GM21423 (cell line): ENCODE data around the gene ACYP1.
"Not testable (repeated sequence)": the region's sequence is repeated elsewhere in the genome, so short reads cannot be mapped to it uniquely, and the experiment has no call there.

Experiments
- ATAC-seq: cut with Tn5 transposase; IDR thresholded peaks from one replicate; pipeline ENCODE4 v1.9.1; 2021; ENCODE audit warnings: mild to moderate bottlenecking, moderate library complexity; ENCODE audit not compliant: unreplicated experiment

ACYP1 gene

DNA sequence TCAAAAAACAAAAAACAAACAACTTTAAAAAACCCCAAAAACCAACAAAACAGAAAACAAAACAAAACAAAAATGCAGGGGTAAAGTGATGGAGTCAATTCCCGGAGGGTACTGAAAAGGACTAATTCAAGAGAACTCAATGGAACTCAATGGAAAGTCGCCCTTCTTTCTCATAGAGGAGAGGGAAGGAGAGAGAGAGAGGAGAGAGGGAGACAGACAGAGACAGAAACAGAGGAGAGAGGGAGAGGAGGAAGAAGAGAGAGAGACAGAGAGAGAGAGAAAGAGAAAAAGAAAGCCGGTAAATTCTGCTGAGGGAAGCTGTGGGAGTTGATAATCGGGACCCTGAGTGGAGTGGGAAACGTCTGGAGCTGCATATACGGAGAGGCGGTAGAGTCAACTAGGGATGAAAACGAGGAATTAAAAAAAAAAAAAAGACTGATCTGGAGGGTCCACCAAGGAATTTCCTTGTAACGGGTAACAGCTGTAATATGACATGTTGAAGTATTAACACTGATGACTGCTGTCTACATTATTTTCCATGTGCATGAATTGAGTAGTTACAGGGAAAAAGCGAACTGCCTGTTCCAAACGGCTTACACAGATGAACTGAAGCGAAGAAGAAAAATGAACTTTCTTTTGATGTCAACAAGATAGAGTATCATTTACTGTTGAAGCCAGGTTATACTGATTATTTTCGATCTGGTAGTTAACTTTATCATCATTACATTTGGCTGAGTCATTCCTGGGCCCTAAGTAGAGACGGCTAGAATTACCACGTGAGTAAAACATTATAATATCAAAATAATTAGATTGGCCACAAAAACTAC lies 4.7 kb upstream of the ACYP1 start:
- no peak for ATAC-seq

DNA sequence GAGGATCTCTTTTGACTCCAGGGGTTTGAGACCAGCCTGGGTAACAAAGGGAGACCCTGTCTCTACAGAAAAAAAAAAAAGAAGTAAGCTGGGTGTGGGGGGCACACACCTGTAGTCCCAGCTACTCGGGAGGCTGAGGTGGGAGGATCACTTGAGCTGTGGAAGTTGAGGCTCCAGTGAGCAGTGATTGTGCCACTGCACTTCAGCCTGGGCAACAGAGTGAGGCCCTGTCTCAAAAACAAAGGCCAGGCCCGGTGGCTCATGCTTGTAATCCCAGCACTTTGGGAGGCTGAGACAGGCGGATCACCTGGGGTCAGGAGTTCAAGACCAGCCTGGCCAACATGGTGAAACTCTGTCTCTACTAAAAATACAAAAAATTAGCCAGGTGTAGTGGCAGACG lies 3.9 kb upstream of the ACYP1 start:
- ATAC-seq: not testable (repeated sequence)

DNA sequence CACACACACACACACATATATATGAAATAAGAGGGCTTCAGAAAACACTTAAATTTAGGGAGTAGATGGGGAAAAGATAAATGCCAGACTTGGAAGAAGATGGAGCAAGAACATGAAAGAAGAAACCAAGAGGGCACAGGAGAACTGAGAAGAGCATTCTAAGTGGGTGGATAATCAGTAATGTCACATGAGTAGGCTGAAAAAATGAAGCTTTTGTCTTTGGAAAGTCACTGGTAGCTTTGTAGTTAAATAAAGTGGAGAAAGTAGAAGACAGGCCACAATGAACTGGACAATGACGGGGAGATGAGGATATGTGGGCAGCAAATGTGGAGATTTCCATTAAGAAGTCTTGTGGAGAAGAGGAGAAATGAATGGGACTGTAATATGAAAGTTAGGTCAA lies 3.4 kb upstream of the ACYP1 start:
- no peak for ATAC-seq

DNA sequence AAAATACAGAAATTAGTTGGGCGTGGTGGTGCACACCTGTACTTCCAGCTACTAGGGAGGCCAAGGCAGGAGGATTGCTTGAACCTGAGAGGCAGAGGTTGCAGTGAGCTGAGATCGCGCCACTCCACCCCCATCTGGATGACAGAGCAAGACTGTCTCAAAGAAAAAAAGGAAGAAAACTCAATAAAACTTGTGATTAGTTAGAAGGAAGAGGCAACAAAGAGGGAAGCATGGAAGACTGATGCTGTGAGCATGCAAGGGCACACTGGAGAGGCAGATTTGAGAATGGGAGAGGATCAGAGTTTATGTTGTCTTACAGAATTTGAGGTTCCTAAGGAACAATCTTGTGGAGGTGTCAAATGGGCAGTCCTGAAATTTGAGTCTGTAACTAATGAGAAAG lies 2.9 kb upstream of the ACYP1 start:
- ATAC-seq: no peak

DNA sequence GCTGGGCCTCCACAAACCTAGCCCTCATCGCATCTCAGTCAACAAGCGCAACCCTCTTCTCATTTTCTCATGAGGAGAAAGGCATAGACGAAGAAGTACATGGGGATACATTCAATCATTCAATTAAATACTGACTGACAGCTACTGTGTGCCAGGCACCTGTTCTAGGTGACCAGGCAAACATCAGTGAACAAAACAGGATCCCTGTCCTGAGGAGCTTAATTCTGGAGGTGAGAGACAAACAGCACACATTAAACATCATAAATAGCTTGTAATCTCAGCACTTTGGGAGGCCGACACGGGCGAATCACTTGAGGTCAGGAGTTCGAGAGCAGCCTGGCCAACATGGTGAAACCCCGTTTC lies 362 bp upstream of the ACYP1 start:
- peak; percentile 22 for ATAC-seq

DNA sequence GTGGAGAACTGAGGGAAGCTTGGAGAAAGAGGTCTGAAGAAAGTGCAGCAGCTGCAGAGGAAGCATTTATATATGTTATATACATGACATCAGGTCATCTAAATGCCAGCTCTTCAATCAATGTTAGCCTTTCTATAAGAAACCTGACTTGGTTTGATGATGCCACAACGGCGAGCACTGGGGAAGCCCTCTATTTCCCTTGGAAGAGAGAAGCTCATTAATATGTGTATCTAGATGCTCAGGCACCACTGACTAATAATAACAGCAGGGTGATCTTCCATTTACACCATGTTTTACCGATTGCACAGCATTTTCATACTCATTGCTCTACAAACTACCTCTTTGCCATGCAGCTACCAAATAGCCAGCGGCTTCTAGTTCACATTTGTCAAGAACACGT lies 811 bp downstream of the ACYP1 start:
- no peak for ATAC-seq

DNA sequence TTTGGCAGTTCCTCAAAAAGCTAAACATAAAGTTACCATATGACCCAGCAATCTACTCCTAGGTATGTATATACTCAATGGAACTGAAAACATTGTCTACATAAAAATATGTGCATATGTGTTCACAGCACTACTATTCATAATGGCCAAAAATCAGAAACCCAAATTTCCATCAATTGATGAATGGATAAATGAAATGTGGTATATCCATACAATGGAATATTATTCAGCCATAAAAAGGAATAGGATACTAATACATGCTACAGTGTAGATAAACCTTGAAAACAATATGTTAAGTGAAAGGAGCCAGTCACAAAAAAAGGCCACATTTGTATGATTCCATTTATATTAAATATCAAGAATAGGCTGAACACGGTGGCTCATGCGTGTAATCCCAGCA lies 3.4 kb downstream of the ACYP1 start:
- no peak for ATAC-seq

DNA sequence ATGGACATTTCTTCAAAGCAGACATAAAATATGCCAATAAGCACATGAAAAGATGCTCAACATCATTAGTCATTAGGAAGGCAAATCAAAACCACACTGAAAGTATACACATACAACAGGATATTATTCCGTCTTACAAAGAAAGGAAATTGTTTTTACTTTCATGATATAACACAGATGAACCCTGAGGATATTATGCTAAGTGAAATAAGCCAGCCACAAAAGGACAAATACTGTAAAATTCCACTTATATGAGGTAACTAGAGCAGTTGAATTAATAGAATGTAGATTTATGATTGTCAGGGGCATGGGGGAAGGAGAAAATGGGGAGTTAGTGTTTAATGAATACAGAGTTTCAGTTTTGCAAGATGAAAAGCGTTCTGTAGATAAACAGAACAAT lies 4.2 kb downstream of the ACYP1 start:
- no peak for ATAC-seq

DNA sequence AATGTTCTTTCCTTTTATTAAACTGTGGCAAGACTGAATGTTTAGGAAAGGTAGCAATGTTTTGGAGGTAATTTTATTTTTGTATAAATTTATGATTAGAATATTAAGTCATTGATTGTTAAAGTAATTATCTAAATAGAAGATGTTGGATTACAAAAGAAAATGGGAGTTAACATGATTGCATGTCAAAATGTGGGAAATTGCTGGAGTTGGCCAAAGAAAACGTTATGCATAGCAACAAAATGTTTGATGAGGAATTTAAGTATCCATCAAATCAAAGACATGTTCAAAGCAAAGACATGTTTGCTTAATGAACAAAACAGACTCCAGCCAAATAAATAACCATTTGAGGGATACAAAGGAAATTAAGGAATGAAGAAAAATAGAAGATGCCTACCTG lies 9.4 kb downstream of the ACYP1 start:
- ATAC-seq: no peak

DNA sequence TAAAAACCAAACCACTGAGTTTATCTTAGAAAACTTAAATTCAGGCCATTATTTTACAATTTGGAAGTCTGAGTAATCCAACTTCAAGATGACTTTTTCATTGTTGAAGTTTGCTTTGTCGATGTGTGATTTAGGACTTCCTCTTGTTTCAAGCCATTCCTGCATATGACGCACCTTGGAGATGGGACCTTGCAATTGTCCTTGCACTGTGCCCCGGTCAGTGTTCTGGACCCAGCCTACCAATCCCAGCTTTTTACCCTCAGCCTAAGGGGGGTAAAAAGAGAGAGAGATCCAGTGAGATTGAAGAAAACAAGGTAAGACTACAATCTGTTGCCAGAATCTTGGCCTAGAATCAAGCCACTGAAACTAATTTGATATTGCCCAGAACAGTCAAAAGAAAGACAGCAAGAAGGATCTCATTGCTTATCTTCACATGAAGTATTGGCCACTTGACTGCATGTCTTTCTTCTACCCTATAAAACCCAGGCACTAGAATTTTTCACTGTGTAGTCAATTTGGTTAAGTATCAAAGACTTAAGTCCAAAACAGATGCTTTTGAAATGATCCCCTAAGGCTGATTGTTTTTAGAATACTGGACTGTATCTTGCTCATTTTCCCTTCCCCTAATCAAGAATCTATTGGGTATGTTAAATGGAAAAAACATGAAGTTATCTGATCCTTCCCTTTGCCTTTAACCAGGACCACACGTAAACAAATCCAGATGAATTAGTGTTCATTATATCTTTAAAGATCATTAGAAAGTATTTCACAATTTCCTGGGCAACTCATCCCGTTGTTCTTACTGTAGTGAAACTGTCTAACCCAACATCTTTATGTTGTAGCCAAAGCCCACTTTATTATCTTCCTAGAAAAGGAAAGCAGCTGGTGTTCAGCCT lies 10.2 kb downstream of the ACYP1 start:
- no peak for ATAC-seq

DNA sequence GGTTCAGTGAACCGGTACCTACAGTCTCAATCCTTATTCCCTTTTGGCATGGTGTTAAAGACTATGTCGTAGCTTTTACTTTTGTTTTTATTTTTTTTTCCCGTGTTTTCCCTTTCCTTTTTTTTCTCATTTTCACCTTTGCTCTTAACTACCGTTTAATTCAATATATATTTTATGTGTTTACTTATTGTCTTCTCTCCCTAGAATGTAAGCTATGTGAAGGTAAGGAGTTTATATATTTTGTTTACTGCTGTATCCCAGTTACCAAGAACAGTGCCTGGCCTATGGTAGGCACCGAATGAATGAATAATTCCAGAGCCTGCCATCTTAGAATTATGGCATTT lies 12.3 kb downstream of the ACYP1 start:
- ATAC-seq: no peak

DNA sequence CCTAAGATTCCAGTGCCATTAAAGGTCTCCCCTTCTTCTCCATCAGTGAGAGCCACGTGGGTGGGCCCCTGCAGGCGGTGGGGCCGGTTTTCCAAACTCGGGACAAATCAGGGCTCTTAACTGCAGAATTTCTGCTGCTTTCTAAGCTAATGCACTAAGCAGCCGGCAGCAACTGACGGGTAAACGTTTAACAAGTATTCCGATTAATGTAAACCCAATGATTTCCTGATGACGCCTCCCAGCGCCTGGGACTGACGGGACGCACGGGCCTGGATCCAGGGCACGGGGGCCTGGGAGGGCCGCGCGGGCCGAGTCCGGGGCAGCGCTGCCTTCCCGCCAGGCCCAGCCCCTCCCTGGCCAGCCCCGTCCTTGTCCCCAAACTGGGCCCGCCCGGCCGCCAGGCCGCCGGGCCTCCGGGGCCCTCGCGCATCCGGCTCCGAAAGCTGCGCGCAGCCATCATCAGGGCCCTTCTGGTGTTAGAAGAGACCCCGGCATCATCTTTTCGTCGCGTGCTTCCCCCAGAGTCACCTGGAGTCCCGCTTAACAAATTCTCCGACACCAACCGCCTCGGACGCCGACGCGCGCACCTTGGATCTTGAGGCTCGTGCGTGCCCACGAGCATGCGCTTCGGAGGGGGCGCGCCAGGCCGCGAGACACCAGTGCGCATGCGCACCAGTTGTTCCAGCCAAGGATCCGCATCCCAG lies 12.8 kb downstream of the ACYP1 start, which contains the start of gene MLH3:
Gene MLH3, minus strand, starts transcription at position 616 of the 704 bp plus-strand sequence. CDS start 1,812 bp downstream, outside the sequence.
- peak; percentile 70 for ATAC-seq

DNA sequence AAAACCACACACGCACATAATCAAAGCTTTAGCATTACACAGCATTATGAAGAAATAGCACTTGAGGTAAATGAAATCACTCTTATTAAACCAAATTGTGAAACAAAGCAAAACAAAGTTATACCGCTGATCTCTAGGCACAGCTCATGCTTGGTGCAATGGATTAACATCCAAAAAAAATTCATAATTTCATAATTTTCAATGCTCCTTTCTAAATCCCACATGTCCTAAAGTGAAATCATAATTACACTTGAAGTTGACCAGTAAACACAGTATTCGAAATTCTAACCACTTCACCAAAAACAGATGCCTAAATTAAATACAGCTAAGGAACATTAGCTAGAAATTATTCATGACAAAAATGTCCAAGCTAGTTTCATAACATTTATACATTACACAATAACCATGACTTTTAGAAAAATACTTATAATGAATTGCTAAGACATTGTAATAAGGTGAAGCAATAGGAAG lies 14.1 kb downstream of the ACYP1 start:
- no peak for ATAC-seq

DNA sequence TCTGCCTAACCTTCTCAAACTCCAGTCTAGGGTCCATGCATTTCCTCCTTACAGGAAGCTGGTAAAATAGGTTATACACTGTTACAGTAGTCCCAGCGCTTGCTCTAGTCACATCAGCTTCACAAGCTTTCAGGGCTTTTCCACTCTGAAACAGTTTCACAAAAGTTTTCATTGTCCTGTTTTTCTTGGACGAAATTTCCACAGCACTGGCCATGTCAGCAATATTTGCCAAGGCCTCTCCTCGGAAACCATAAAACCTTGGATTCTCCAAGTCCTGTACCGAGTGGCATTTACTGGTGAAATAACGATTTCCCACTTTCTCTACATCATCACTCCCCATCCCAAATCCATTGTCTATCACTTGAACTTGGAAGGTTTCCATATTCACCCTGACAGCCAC lies 14.7 kb downstream of the ACYP1 start:
- no peak for ATAC-seq

DNA sequence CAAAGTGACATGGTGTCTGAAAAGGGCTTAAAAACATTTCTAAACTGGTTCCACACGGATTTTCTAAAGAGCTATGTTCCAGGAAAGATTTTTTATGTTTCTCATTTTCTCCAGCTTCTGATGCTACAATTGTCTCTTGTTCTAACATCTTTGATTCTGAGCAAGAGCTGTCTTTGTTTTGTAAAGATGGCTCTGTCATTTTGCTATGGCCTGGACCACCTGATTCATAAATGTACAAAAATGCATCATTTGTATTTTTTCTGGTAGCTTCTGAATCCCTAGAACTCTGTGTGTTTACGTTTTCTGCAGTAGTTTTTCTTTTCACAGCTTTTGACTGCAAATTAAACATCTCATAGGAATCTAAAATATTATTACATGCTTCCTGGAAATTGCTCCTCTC lies 15.7 kb downstream of the ACYP1 start:
- no peak for ATAC-seq

DNA sequence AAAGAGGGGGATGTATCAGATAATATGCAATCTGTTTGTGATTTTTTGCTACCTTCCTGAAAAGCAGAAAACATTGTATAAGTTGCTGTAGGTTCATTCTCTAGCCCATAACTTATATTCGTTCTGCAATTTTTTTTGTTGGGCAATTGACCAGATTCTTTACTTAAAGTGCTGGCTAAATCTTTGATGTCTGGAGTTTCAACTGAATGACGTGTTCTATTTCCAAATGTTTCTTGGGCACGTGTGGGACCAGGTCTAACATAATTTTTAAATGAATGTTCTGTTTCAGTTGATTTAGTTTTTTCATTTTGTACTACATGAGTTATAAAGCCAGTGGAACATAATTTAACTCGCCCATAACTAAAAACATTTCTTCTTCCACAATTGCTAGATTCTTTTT lies 16.3 kb downstream of the ACYP1 start:
- no peak for ATAC-seq

DNA sequence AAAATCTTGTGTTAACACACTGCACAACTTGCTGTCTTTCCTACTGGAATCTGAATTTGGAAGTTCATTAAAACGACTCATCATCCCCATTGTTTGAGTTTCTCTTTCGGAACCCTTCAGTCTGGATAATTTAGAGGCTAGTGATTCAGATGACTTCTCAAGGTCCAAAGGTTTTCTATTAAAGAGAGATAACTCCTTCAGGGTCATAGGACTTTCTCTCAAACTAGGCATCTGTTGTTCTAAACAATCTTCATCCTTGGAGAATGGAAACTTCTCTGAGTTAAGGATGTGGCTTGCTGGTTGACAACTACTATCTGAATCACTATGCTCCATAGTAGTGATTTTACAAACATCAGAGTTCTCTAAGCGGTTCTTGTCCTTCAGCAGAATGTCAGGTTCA lies 16.9 kb downstream of the ACYP1 start:
- ATAC-seq: no peak

DNA sequence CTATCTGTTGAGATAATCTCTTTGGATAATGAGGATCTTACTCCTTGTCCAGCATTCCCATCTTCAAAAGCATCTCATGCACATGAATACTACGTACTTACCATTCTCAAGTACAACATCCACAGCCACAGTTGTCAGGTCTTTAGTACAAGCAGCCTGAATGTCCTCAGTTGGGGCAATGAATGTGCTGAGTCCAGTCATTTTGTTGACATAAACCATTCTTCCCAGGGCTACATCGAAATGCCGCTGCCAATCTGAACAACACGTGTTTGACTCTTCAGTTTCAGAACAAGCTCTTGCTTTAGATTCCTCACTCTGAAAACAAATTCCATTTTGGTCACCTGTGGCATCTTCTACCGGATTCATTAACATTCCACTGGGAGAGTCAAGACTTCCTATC lies 17.5 kb downstream of the ACYP1 start:
- no peak for ATAC-seq

DNA sequence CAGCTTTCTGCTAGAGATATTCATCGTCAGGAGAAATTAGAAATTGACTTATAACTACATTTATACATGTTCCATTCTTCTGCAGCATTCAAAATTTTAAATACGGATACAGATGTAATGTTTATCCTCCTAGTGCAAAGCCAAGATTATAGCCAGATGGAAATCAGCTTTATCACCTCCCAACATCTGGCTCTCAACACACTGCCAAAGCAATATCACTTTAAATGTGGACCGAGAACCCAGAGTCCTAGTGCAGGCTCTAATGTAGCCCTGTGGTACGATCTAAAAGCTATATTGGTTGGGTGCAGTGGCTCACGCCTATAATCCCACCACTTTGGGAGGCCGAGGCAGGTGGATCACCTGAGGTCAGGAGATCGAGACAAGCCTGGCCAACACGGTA lies 19.1 kb downstream of the ACYP1 start:
- no peak for ATAC-seq

DNA sequence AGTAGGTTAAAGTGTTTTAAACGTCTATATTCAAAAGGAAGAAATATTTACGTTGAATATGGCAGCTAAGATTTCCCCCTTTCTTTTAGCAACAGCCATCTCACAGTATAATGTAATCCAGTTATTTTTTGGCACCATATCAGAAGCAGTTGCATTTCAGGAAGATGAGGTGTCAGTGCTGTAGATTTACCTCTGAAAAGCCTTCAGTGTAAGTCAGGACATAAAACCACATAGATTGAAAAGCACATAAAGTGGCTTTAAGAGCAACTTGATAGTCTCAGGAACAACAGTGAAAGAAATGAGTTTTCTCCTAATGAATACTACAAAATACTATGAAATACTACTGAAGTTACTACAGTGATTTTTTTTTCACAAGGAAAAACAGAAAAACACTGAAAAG lies 19.5 kb downstream of the ACYP1 start:
- no peak for ATAC-seq

DNA sequence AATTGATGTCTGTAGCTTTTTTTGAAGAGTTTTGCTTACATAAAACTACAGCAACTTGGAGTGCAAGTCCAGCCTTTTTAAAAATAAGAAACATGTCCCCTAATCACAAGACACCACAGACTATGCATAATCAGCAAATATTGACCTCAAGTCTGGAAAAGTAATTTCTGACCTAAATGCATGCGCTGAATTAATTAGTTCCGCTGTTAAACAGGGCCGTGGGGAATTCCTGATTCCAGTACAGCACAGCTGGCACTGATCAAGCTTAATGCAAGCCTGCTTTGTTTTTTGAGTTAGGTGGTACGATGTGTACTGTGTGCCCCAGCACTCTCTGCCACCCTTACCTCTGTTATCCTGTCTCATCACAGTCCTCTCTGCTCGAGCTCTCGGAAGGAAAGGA lies 21.8 kb downstream of the ACYP1 start:
- no peak for ATAC-seq
